ENCODE data around the gene ASNSD1. TPM values are rescaled to one million over a fixed set of nuclear protein-coding genes. Genes with fewer than 3 reads are reported as not detected.

Gene ASNSD1
- total and polyA plus RNA-seq, 7 donors = 22.5 to 56.6 (median 41.5) TPM

GRCh38 chr2:189654641-189655040, 6.6 kb upstream of the ASNSD1 start:
- intact Hi-C loops (cut with DNase I) = no loop called here
- no peak overlapping the region for H3K27ac ChIP-seq
- no peak overlapping the region for H3K4me3 ChIP-seq
- no peak for DNase-seq
- no peaks in the 10 kb centered on the region for H3K9me3 ChIP-seq
- no peaks in the 10 kb centered on the region for H3K4me1 ChIP-seq
- no peaks in the 10 kb centered on the region for H3K27me3 ChIP-seq
- TF ChIP-seq EP300 (IDR thresholded peaks at IDR 0.05) (no peak), CTCF (IDR thresholded peaks at IDR 0.05) (no peak), POLR2AphosphoS5 (IDR thresholded peaks at IDR 0.05) (no peak), POLR2A (IDR thresholded peaks at IDR 0.05) (no peak)
- 54 to 71% methylated on average over 3 of the region's 3 CpGs for WGBS, 2 donors
- no peaks in the 10 kb centered on the region for H3K36me3 ChIP-seq

GRCh38 chr2:189657867-189658266, 3.4 kb upstream of the ASNSD1 start:
- 52 to 84% methylated on average over 5 of the region's 5 CpGs for WGBS, 2 donors
- DNase-seq = no peak
- TF ChIP-seq EP300 (IDR thresholded peaks at IDR 0.05) (no peak), POLR2A (IDR thresholded peaks at IDR 0.05) (no peak), POLR2AphosphoS5 (IDR thresholded peaks at IDR 0.05) (no peak), CTCF (IDR thresholded peaks at IDR 0.05) (no peak)
- H3K27ac ChIP-seq = no peak overlapping the region
- H3K4me3 ChIP-seq = no peak overlapping the region
- no peaks in the 10 kb centered on the region for H3K36me3 ChIP-seq
- peaks cover 0 to 13% (median 12%) of the 10 kb centered on the region in 4 donors for H3K4me1 ChIP-seq
- intact Hi-C loops (cut with DNase I) = no loop called here
- no peaks in the 10 kb centered on the region for H3K9me3 ChIP-seq
- H3K27me3 ChIP-seq = no peaks in the 10 kb centered on the region

- Histone ChIP-seq H3K27me3 (no peaks in the 10 kb centered on the region), H3K9me3 (no peaks in the 10 kb centered on the region), H3K36me3 (no peaks in the 10 kb centered on the region), H3K4me3 (no peak overlapping the region), H3K27ac (peak overlapping the region in 1 of 4 donors; percentile 9), H3K4me1 (peaks cover 0 to 20% (median 19%) of the 10 kb centered on the region in 4 donors)
- 58 to 68% methylated on average over 7 of the region's 7 CpGs for WGBS, 2 donors
- intact Hi-C loops (cut with DNase I) = no loop called here
- no peak for DNase-seq
- TF ChIP-seq POLR2AphosphoS5 (IDR thresholded peaks at IDR 0.05) (no peak), CTCF (IDR thresholded peaks at IDR 0.05) (no peak), EP300 (IDR thresholded peaks at IDR 0.05) (no peak), POLR2A (IDR thresholded peaks at IDR 0.05) (no peak)
Measured at GRCh38 chr2:189658306-189659212, 2.7 kb upstream of the ASNSD1 start.

GRCh38 chr2:189659734-189660133, 1.5 kb upstream of the ASNSD1 start:
- H3K4me1 ChIP-seq = peaks cover 0 to 31% (median 24%) of the 10 kb centered on the region in 4 donors
- H3K36me3 ChIP-seq = peaks cover 0 to under 1% (median 0%) of the 10 kb centered on the region in 4 donors
- H3K9me3 ChIP-seq = no peaks in the 10 kb centered on the region
- H3K27ac ChIP-seq = no peak overlapping the region
- 43 to 61% methylated on average over 2 of the region's 2 CpGs for WGBS, 2 donors
- H3K27me3 ChIP-seq = no peaks in the 10 kb centered on the region
- TF ChIP-seq CTCF (IDR thresholded peaks at IDR 0.05) = no peak
- TF ChIP-seq POLR2AphosphoS5 (IDR thresholded peaks at IDR 0.05) = no peak
- TF ChIP-seq POLR2A (IDR thresholded peaks at IDR 0.05) = no peak
- no peak for TF ChIP-seq EP300 (IDR thresholded peaks at IDR 0.05)
- DNase-seq = no peak
- H3K4me3 ChIP-seq = no peak overlapping the region
- intact Hi-C loops (cut with DNase I) = loop anchor here (2.0 to 5.0 kb wide), 2 partner anchors 103 to 123 kb away; partner anchors contain the start of genes ORMDL1, OSGEPL1 and PMS1

Data from sigmoid colon (tissue), 7 donors.